Measurements from ENCODE around the gene FN1. TPM values are rescaled to one million over a fixed set of nuclear protein-coding genes. Genes with fewer than 3 reads are reported as not detected.

FN1 gene
- total RNA-seq, 3 donors from 2014 or later (not counting 1 experiment from before 2014, with no cell fraction given): 0.30 TPM; not detected in 2

DNA sequence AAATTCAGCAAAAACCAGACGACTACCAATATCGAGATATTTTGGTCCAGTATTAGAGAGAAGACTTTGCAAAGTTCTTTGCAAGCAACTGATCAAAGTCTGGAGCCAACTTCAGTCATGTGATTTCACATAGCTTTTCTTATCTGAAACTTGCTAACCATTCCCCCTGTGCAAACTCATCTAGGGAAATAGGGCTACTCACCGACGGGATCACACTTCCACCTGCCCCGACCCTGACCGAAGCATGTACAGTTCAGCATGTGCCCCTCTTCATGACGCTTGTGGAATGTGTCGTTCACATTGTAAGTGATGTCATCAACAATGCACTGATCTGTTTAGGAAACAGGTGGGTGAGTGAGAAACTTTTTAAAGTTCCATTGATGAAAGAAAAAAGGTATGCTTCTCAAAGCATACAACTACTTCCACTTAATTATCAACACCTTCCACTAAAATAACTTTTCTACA lies 15.4 kb downstream of the FN1 start:
- Mint-ChIP-seq H3K36me3 (no peaks in the 10 kb centered on the region), H3K9me3 (no peaks in the 10 kb centered on the region), H3K4me3 (no peak overlapping the region), H3K27ac (no peak overlapping the region), H3K27me3 (ENCODE audit: low read depth in 2 of 2) (peaks cover 14 to 53% of the 10 kb centered on the region in 2 donors), H3K4me1 (no peaks in the 10 kb centered on the region)
- peaks cover 2% of the 10 kb centered on the region for H3K27me3 ChIP-seq (ENCODE audit: control insufficient read depth, insufficient read depth, low read length)
- H3K36me3 ChIP-seq (ENCODE audit: control insufficient read depth, insufficient read depth, low read length): no peaks in the 10 kb centered on the region
- H3K9me3 ChIP-seq (ENCODE audit: control insufficient read depth, insufficient read depth, low read length): no peaks in the 10 kb centered on the region
- WGBS (ENCODE audit: insufficient coverage): 93% methylated on average over 8 of the region's 8 CpGs
- TF ChIP-seq, protein P1, sequence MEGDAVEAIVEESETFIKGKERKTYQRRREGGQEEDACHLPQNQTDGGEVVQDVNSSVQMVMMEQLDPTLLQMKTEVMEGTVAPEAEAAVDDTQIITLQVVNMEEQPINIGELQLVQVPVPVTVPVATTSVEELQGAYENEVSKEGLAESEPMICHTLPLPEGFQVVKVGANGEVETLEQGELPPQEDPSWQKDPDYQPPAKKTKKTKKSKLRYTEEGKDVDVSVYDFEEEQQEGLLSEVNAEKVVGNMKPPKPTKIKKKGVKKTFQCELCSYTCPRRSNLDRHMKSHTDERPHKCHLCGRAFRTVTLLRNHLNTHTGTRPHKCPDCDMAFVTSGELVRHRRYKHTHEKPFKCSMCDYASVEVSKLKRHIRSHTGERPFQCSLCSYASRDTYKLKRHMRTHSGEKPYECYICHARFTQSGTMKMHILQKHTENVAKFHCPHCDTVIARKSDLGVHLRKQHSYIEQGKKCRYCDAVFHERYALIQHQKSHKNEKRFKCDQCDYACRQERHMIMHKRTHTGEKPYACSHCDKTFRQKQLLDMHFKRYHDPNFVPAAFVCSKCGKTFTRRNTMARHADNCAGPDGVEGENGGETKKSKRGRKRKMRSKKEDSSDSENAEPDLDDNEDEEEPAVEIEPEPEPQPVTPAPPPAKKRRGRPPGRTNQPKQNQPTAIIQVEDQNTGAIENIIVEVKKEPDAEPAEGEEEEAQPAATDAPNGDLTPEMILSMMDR (IDR thresholded peaks at IDR 0.05): no peak
- intact Hi-C loops (cut with micrococcal nuclease): no loop called here
- H3K27ac ChIP-seq (ENCODE audit: low read length): no peak overlapping the region
- no peaks in the 10 kb centered on the region for H3K4me1 ChIP-seq (ENCODE audit: control insufficient read depth, insufficient read depth, low read length)
- ATAC-seq (no peak), DNase-seq (no peak)
- H3K4me3 ChIP-seq (ENCODE audit: low read length): no peak overlapping the region

DNA sequence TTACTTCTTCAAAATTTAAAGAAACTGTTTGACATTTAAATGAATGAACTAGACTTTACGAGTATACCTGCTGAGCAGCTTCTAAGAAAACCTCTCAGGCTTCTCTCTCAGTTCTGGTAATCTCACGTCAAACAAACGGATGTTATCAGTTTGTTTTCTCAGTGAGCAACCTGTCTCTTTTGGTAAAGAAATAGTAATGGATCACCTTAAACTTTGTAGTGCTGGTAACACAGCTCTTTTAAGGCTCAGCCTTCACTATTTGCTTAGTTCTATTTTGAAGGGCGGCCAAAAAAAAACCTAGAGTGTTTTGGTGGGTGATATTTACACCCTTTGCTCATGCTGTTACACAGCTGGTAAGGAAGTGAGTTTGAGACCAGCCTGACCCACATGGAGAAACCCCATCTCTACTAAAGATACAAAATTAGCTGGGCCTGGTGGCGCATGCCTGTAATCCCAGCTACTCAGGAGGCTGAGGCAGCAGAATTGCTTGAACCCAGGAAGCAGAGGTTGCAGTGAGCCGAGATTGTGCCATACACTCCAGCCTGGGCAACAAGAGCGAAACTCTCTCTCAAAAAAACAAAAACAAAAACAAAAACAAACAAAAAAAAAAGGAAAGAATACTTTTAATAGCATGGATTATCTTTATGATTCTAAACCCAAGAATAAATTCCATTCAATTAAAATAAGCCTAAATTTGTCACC lies 15.9 kb downstream of the FN1 start:
- H3K9me3 Mint-ChIP-seq: no peaks in the 10 kb centered on the region
- Histone ChIP-seq H3K27ac (ENCODE audit: low read length) (no peak overlapping the region), H3K4me1 (ENCODE audit: control insufficient read depth, insufficient read depth, low read length) (no peaks in the 10 kb centered on the region), H3K36me3 (ENCODE audit: control insufficient read depth, insufficient read depth, low read length) (no peaks in the 10 kb centered on the region), H3K9me3 (ENCODE audit: control insufficient read depth, insufficient read depth, low read length) (no peaks in the 10 kb centered on the region), H3K27me3 (ENCODE audit: control insufficient read depth, insufficient read depth, low read length) (peaks cover 2% of the 10 kb centered on the region), H3K4me3 (ENCODE audit: low read length) (no peak overlapping the region)
- DNase-seq: no peak
- TF ChIP-seq, protein P1 (IDR thresholded peaks at IDR 0.05): no peak
- peaks cover 12 to 51% of the 10 kb centered on the region in 2 donors for H3K27me3 Mint-ChIP-seq (ENCODE audit: low read depth in 2 of 2)
- H3K4me3 Mint-ChIP-seq: no peak overlapping the region
- WGBS (ENCODE audit: insufficient coverage): 77% methylated on average over 5 of the region's 7 CpGs
- no peak for ATAC-seq
- H3K4me1 Mint-ChIP-seq: no peaks in the 10 kb centered on the region
- intact Hi-C loops (cut with micrococcal nuclease): no loop called here
- H3K36me3 Mint-ChIP-seq: no peaks in the 10 kb centered on the region
- no peak overlapping the region for H3K27ac Mint-ChIP-seq

DNA sequence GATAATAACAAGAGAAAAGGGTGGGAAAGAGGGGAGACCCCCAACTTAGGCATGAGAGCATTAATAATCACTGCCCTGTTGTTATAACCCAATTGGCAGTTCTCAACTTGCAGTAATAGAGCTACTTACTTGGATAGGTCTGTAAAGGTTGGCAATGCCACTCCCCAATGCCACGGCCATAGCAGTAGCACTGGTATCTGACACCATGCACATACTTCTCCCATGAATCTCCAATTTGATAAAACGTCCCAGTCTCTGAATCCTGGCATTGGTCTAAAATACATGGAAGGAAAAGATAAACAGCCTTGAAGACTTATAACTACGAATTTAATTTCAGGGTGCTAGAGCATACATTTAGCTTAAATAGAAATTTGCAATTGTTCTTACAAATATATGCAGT lies 16.8 kb downstream of the FN1 start:
- Histone ChIP-seq H3K27me3 (ENCODE audit: control insufficient read depth, insufficient read depth, low read length) (peaks cover 4% of the 10 kb centered on the region), H3K36me3 (ENCODE audit: control insufficient read depth, insufficient read depth, low read length) (no peaks in the 10 kb centered on the region), H3K4me1 (ENCODE audit: control insufficient read depth, insufficient read depth, low read length) (no peaks in the 10 kb centered on the region), H3K9me3 (ENCODE audit: control insufficient read depth, insufficient read depth, low read length) (no peaks in the 10 kb centered on the region), H3K4me3 (ENCODE audit: low read length) (no peak overlapping the region), H3K27ac (ENCODE audit: low read length) (no peak overlapping the region)
- H3K36me3 Mint-ChIP-seq: no peaks in the 10 kb centered on the region
- H3K4me1 Mint-ChIP-seq: no peaks in the 10 kb centered on the region
- H3K4me3 Mint-ChIP-seq: no peak overlapping the region
- peaks cover 12 to 50% of the 10 kb centered on the region in 2 donors for H3K27me3 Mint-ChIP-seq (ENCODE audit: low read depth in 2 of 2)
- H3K9me3 Mint-ChIP-seq: peaks cover 0 to 2% of the 10 kb centered on the region in 2 donors
- TF ChIP-seq, protein P1 (IDR thresholded peaks at IDR 0.05): no peak
- ATAC-seq (no peak), DNase-seq (no peak)
- WGBS (ENCODE audit: insufficient coverage): 91% methylated on average over 2 of the region's 3 CpGs
- no peak overlapping the region for H3K27ac Mint-ChIP-seq
- intact Hi-C loops (cut with micrococcal nuclease): no loop called here
